ENCODE measurements around the gene TMEM43. TPM values are rescaled to one million over a fixed set of nuclear protein-coding genes. Genes with fewer than 3 reads are reported as not detected.

The TMEM43 gene
- total RNA-seq, 4 donors from 2014 or later: 93.5 to 114 (median 102) TPM

- DNase-seq: peak; percentile 65
- H3K4me3 ChIP-seq: peak overlapping the region; percentile 72 to 84
- H3K4me1 ChIP-seq: peaks cover 16 to 23% of the 10 kb centered on the region in 2 donors
- H3K9me3 ChIP-seq: no peaks in the 10 kb centered on the region
- TF ChIP-seq CTCF (IDR thresholded peaks at IDR 0.05) (no peak), POLR2A (IDR thresholded peaks at IDR 0.05) (no peak)
- H3K27ac ChIP-seq: peak overlapping the region; percentile 75 to 95
- no peaks in the 10 kb centered on the region for H3K27me3 ChIP-seq
- intact Hi-C loops (cut with DNase I; ENCODE audit: low total_unique reads): loop anchor here (10.0 kb wide), 1 partner anchor 51 kb away; the partner anchor contains the start of genes LSM3 and XPC
- no peaks in the 10 kb centered on the region for H3K36me3 ChIP-seq
These were observed 633 bp upstream of the TMEM43 start for GRCh38 chr3:14124223-14124614.

GRCh38 chr3:14125193-14126016 lies 553 bp downstream of the TMEM43 start:
- Histone ChIP-seq H3K27me3 (no peaks in the 10 kb centered on the region), H3K36me3 (no peaks in the 10 kb centered on the region), H3K4me3 (peak overlapping the region; percentile 72 to 84), H3K27ac (peak overlapping the region; percentile 87 to 95), H3K4me1 (peaks cover 16 to 23% of the 10 kb centered on the region in 2 donors), H3K9me3 (no peaks in the 10 kb centered on the region)
- intact Hi-C loops (cut with DNase I; ENCODE audit: low total_unique reads): loop anchor here (10.0 kb wide), 1 partner anchor 49 kb away; the partner anchor contains the start of genes LSM3 and XPC
- TF ChIP-seq POLR2A (IDR thresholded peaks at IDR 0.05) (no peak), CTCF (IDR thresholded peaks at IDR 0.05) (peak in 1 of 4 experiments; percentile 12)
- DNase-seq: peak; percentile 73 to 81

GRCh38 chr3:14126017-14126886 lies 1.4 kb downstream of the TMEM43 start:
- intact Hi-C loops (cut with DNase I; ENCODE audit: low total_unique reads): loop anchor here (10.0 kb wide), 1 partner anchor 49 kb away; the partner anchor contains the start of genes LSM3 and XPC
- no peak for DNase-seq
- H3K4me1 ChIP-seq: peaks cover 16 to 23% of the 10 kb centered on the region in 2 donors

GRCh38 chr3:14126887-14127505 lies 2.1 kb downstream of the TMEM43 start:
- no peaks in the 10 kb centered on the region for H3K27me3 ChIP-seq
- peaks cover 16 to 23% of the 10 kb centered on the region in 2 donors for H3K4me1 ChIP-seq
- H3K4me3 ChIP-seq: peak overlapping the region in 1 of 2 donors; percentile 84
- intact Hi-C loops (cut with DNase I; ENCODE audit: low total_unique reads): loop anchor here (10.0 kb wide), 1 partner anchor 48 kb away; the partner anchor contains the start of genes LSM3 and XPC
- H3K27ac ChIP-seq: peak overlapping the region; percentile 87 to 95
- no peaks in the 10 kb centered on the region for H3K9me3 ChIP-seq
- H3K36me3 ChIP-seq: no peaks in the 10 kb centered on the region
- TF ChIP-seq CTCF (IDR thresholded peaks at IDR 0.05) (no peak), POLR2A (IDR thresholded peaks at IDR 0.05) (no peak)
- DNase-seq: no peak

More at GRCh38 chr3:14126017-14126886, 1.4 kb downstream of the TMEM43 start:
- Histone ChIP-seq H3K4me3 (peak overlapping the region; percentile 72 to 84), H3K27ac (peak overlapping the region; percentile 87 to 95), H3K27me3 (no peaks in the 10 kb centered on the region), H3K9me3 (no peaks in the 10 kb centered on the region), H3K36me3 (no peaks in the 10 kb centered on the region)
- no peak for TF ChIP-seq CTCF (IDR thresholded peaks at IDR 0.05)
- no peak for TF ChIP-seq POLR2A (IDR thresholded peaks at IDR 0.05)
